GM21619 (cell line): ENCODE results near the gene ZNF536.

Experiments
- ATAC-seq: cut with Tn5 transposase; IDR thresholded peaks from one replicate; pipeline ENCODE4 v1.9.1; 2021; ENCODE audit not compliant: unreplicated experiment

Gene ZNF536

GRCh38 chr19:30555075-30555790 is 183.0 kb downstream of the ZNF536 start:
- no peak for ATAC-seq

GRCh38 chr19:30555791-30556110 is 183.6 kb downstream of the ZNF536 start:
- ATAC-seq, result no peak

GRCh38 chr19:30556230-30556711 is 184.1 kb downstream of the ZNF536 start:
- no peak for ATAC-seq

- no peak for ATAC-seq
Observed at GRCh38 chr19:30557212-30557611, 185.0 kb downstream of the ZNF536 start.

GRCh38 chr19:30557927-30558557 is 185.9 kb downstream of the ZNF536 start:
- no peak for ATAC-seq

- ATAC-seq, result no peak
Observed at GRCh38 chr19:30558793-30559192, 186.6 kb downstream of the ZNF536 start.

GRCh38 chr19:30559446-30559845 is 187.3 kb downstream of the ZNF536 start:
- no peak for ATAC-seq

GRCh38 chr19:30562981-30563380 is 190.8 kb downstream of the ZNF536 start:
- no peak for ATAC-seq

- no peak for ATAC-seq
Observed at GRCh38 chr19:30563691-30564090, 191.5 kb downstream of the ZNF536 start.

GRCh38 chr19:30564551-30565011 is 192.4 kb downstream of the ZNF536 start:
- no peak for ATAC-seq

GRCh38 chr19:30565636-30566035 is 193.5 kb downstream of the ZNF536 start:
- ATAC-seq, result no peak

GRCh38 chr19:30566681-30567420 is 194.7 kb downstream of the ZNF536 start:
- ATAC-seq, result no peak

GRCh38 chr19:30567536-30568232 is 195.5 kb downstream of the ZNF536 start:
- no peak for ATAC-seq

- no peak for ATAC-seq
Observed at GRCh38 chr19:30570194-30570593, 198.0 kb downstream of the ZNF536 start.

- ATAC-seq, result no peak
Observed at GRCh38 chr19:30577551-30578105, 205.4 kb downstream of the ZNF536 start.

- ATAC-seq, result no peak
Observed at GRCh38 chr19:30579419-30579818, 207.2 kb downstream of the ZNF536 start.

- ATAC-seq, result no peak
Observed at GRCh38 chr19:30580673-30581072, 208.5 kb downstream of the ZNF536 start.

- ATAC-seq, result no peak
Observed at GRCh38 chr19:30584090-30584489, 211.9 kb downstream of the ZNF536 start.

GRCh38 chr19:30587869-30588268 is 215.7 kb downstream of the ZNF536 start:
- ATAC-seq, result no peak

GRCh38 chr19:30590596-30591229 is 218.5 kb downstream of the ZNF536 start:
- ATAC-seq, result no peak

- ATAC-seq, result no peak
Observed at GRCh38 chr19:30593356-30593755, 221.2 kb downstream of the ZNF536 start.
